ENCODE results near the gene DNAH17.

The DNAH17 gene

GRCh38 chr17:78573955-78574354 lies 3.2 kb downstream of the DNAH17 start:
- no peak for DNase-seq (ENCODE audit: low read depth, low spot score)
- no peaks in the 10 kb centered on the region for H3K27me3 ChIP-seq (ENCODE audit: control insufficient read depth, insufficient read depth, low read length)
- WGBS (ENCODE audit: insufficient coverage, insufficient read length): no CpG with 5 or more reads among the region's 8 CpGs

GRCh38 chr17:78572239-78573205 lies 4.7 kb downstream of the DNAH17 start:
- no peak overlapping the region for H3K27ac ChIP-seq (ENCODE audit: low read length)
- no CpG with 5 or more reads among the region's 20 CpGs for WGBS (ENCODE audit: insufficient coverage, insufficient read length)
- H3K4me1 ChIP-seq (ENCODE audit: control insufficient read depth, insufficient read depth, low read length): peaks cover 4% of the 10 kb centered on the region; the same call in 1 of the 2 replicates
- no peak for DNase-seq (ENCODE audit: low read depth, low spot score)
- H3K9me3 ChIP-seq (ENCODE audit: control insufficient read depth, insufficient read depth, low read length): no peaks in the 10 kb centered on the region
- 0 out of 2 replicates have a peak, but pooled peaks cover 2% of the 10 kb centered on the region for H3K27me3 ChIP-seq (ENCODE audit: control insufficient read depth, insufficient read depth, low read length)
- H3K36me3 ChIP-seq (ENCODE audit: control insufficient read depth, insufficient read depth, low read length): no peaks in the 10 kb centered on the region; the same call in 1 of the 2 replicates
- no peak overlapping the region for H3K4me3 ChIP-seq (ENCODE audit: low read length)

More at GRCh38 chr17:78573955-78574354, 3.2 kb downstream of the DNAH17 start:
- no peaks in the 10 kb centered on the region for H3K9me3 ChIP-seq (ENCODE audit: control insufficient read depth, insufficient read depth, low read length)
- no peak overlapping the region for H3K4me3 ChIP-seq (ENCODE audit: low read length)
- peaks cover 4% of the 10 kb centered on the region; the same call in 1 of the 2 replicates for H3K4me1 ChIP-seq (ENCODE audit: control insufficient read depth, insufficient read depth, low read length)
- no peak overlapping the region for H3K27ac ChIP-seq (ENCODE audit: low read length)
- no peaks in the 10 kb centered on the region; the same call in 1 of the 2 replicates for H3K36me3 ChIP-seq (ENCODE audit: control insufficient read depth, insufficient read depth, low read length)

GRCh38 chr17:78571329-78571728 lies 5.9 kb downstream of the DNAH17 start:
- no peak overlapping the region for H3K4me3 ChIP-seq (ENCODE audit: low read length)
- H3K27ac ChIP-seq (ENCODE audit: low read length): no peak overlapping the region
- no peaks in the 10 kb centered on the region for H3K9me3 ChIP-seq (ENCODE audit: control insufficient read depth, insufficient read depth, low read length)
- peaks cover 4% of the 10 kb centered on the region; the same call in 1 of the 2 replicates for H3K4me1 ChIP-seq (ENCODE audit: control insufficient read depth, insufficient read depth, low read length)
- no peak for DNase-seq (ENCODE audit: low read depth, low spot score)
- H3K36me3 ChIP-seq (ENCODE audit: control insufficient read depth, insufficient read depth, low read length): no peaks in the 10 kb centered on the region; the same call in 1 of the 2 replicates
- WGBS (ENCODE audit: insufficient coverage, insufficient read length): no CpG with 5 or more reads among the region's 13 CpGs
- 0 out of 2 replicates have a peak, but pooled peaks cover 2% of the 10 kb centered on the region for H3K27me3 ChIP-seq (ENCODE audit: control insufficient read depth, insufficient read depth, low read length)

- H3K4me1 ChIP-seq (ENCODE audit: control insufficient read depth, insufficient read depth, low read length): no peaks in the 10 kb centered on the region; the same call in 1 of the 2 replicates
- 0 out of 2 replicates have a peak, but pooled peaks cover 2% of the 10 kb centered on the region for H3K27me3 ChIP-seq (ENCODE audit: control insufficient read depth, insufficient read depth, low read length)
- no peaks in the 10 kb centered on the region for H3K9me3 ChIP-seq (ENCODE audit: control insufficient read depth, insufficient read depth, low read length)
- no CpG with 5 or more reads among the region's 16 CpGs for WGBS (ENCODE audit: insufficient coverage, insufficient read length)
- DNase-seq (ENCODE audit: low read depth, low spot score): no peak
- H3K36me3 ChIP-seq (ENCODE audit: control insufficient read depth, insufficient read depth, low read length): no peaks in the 10 kb centered on the region
- no peak overlapping the region for H3K27ac ChIP-seq (ENCODE audit: low read length)
- H3K4me3 ChIP-seq (ENCODE audit: low read length): no peak overlapping the region
Measured at GRCh38 chr17:78568494-78569115, 8.6 kb downstream of the DNAH17 start.

- Histone ChIP-seq H3K4me3 (ENCODE audit: low read length) (no peak overlapping the region), H3K4me1 (ENCODE audit: control insufficient read depth, insufficient read depth, low read length) (no peaks in the 10 kb centered on the region; the same call in 1 of the 2 replicates), H3K9me3 (ENCODE audit: control insufficient read depth, insufficient read depth, low read length) (no peaks in the 10 kb centered on the region), H3K27ac (ENCODE audit: low read length) (no peak overlapping the region), H3K36me3 (ENCODE audit: control insufficient read depth, insufficient read depth, low read length) (no peaks in the 10 kb centered on the region), H3K27me3 (ENCODE audit: control insufficient read depth, insufficient read depth, low read length) (0 out of 2 replicates have a peak, but pooled peaks cover 2% of the 10 kb centered on the region)
- WGBS (ENCODE audit: insufficient coverage, insufficient read length): no CpG with 5 or more reads among the region's 11 CpGs
- no peak for DNase-seq (ENCODE audit: low read depth, low spot score)
Measured at GRCh38 chr17:78567991-78568390, 9.2 kb downstream of the DNAH17 start.

GRCh38 chr17:78566947-78567346 lies 10.2 kb downstream of the DNAH17 start:
- no peak overlapping the region for H3K4me3 ChIP-seq (ENCODE audit: low read length)
- H3K9me3 ChIP-seq (ENCODE audit: control insufficient read depth, insufficient read depth, low read length): no peaks in the 10 kb centered on the region
- H3K4me1 ChIP-seq (ENCODE audit: control insufficient read depth, insufficient read depth, low read length): no peaks in the 10 kb centered on the region; the same call in 1 of the 2 replicates
- no CpG with 5 or more reads among the region's 10 CpGs for WGBS (ENCODE audit: insufficient coverage, insufficient read length)
- no peak overlapping the region for H3K27ac ChIP-seq (ENCODE audit: low read length)
- no peaks in the 10 kb centered on the region for H3K36me3 ChIP-seq (ENCODE audit: control insufficient read depth, insufficient read depth, low read length)
- DNase-seq (ENCODE audit: low read depth, low spot score): no peak
- H3K27me3 ChIP-seq (ENCODE audit: control insufficient read depth, insufficient read depth, low read length): 0 out of 2 replicates have a peak, but pooled peaks cover 2% of the 10 kb centered on the region

- no peak for DNase-seq (ENCODE audit: low read depth, low spot score)
- WGBS (ENCODE audit: insufficient coverage, insufficient read length): no CpG with 5 or more reads among the region's 22 CpGs
- Histone ChIP-seq H3K9me3 (ENCODE audit: control insufficient read depth, insufficient read depth, low read length) (no peaks in the 10 kb centered on the region), H3K4me3 (ENCODE audit: low read length) (no peak overlapping the region), H3K4me1 (ENCODE audit: control insufficient read depth, insufficient read depth, low read length) (no peaks in the 10 kb centered on the region), H3K36me3 (ENCODE audit: control insufficient read depth, insufficient read depth, low read length) (no peaks in the 10 kb centered on the region), H3K27me3 (ENCODE audit: control insufficient read depth, insufficient read depth, low read length) (0 out of 2 replicates have a peak, but pooled peaks cover 2% of the 10 kb centered on the region), H3K27ac (ENCODE audit: low read length) (no peak overlapping the region)
Measured at GRCh38 chr17:78563189-78564145, 13.7 kb downstream of the DNAH17 start.

GRCh38 chr17:78562734-78563133 lies 14.5 kb downstream of the DNAH17 start:
- DNase-seq (ENCODE audit: low read depth, low spot score): no peak
- no peaks in the 10 kb centered on the region for H3K36me3 ChIP-seq (ENCODE audit: control insufficient read depth, insufficient read depth, low read length)
- WGBS (ENCODE audit: insufficient coverage, insufficient read length): no CpG with 5 or more reads among the region's 7 CpGs
- no peaks in the 10 kb centered on the region for H3K9me3 ChIP-seq (ENCODE audit: control insufficient read depth, insufficient read depth, low read length)
- 0 out of 2 replicates have a peak, but pooled peaks cover 2% of the 10 kb centered on the region for H3K27me3 ChIP-seq (ENCODE audit: control insufficient read depth, insufficient read depth, low read length)
- no peak overlapping the region for H3K27ac ChIP-seq (ENCODE audit: low read length)
- H3K4me3 ChIP-seq (ENCODE audit: low read length): no peak overlapping the region
- no peaks in the 10 kb centered on the region for H3K4me1 ChIP-seq (ENCODE audit: control insufficient read depth, insufficient read depth, low read length)

GRCh38 chr17:78561166-78561565 lies 16.0 kb downstream of the DNAH17 start:
- Histone ChIP-seq H3K36me3 (ENCODE audit: control insufficient read depth, insufficient read depth, low read length) (no peaks in the 10 kb centered on the region), H3K4me1 (ENCODE audit: control insufficient read depth, insufficient read depth, low read length) (no peaks in the 10 kb centered on the region), H3K27me3 (ENCODE audit: control insufficient read depth, insufficient read depth, low read length) (no peaks in the 10 kb centered on the region), H3K4me3 (ENCODE audit: low read length) (no peak overlapping the region), H3K27ac (ENCODE audit: low read length) (no peak overlapping the region), H3K9me3 (ENCODE audit: control insufficient read depth, insufficient read depth, low read length) (no peaks in the 10 kb centered on the region)
- no CpG with 5 or more reads among the region's 10 CpGs for WGBS (ENCODE audit: insufficient coverage, insufficient read length)
- DNase-seq (ENCODE audit: low read depth, low spot score): no peak

Data from iPS DF 6.9 (cell line).